SK-N-MC (cell line): Measurements from ENCODE around the gene ABCB4.
"Not testable (repeated sequence)": the region's sequence is repeated elsewhere in the genome, so short reads cannot be mapped to it uniquely, and the experiment has no call there.

Source experiments
- EZH2 ChIP-seq: fragments of 200-600 bp; sonication (generic); IDR thresholded peaks from one replicate; pipeline ENCODE4 v1.6.1; 2017; ENCODE audit warnings: antibody characterized with exemption
- POLR2AphosphoS5 ChIP-seq: IDR thresholded peaks from 2 replicates; pipeline ENCODE4 v1.6.1; 2012; ENCODE audit warnings: mild to moderate bottlenecking, low read depth, low read length, borderline replicate concordance

GRCh38 chr7:87469204-87469603 is 6.3 kb downstream of the ABCB4 start:
- TF ChIP-seq POLR2AphosphoS5, EZH2: not testable (repeated sequence)
